ENCODE measurements around the gene PHC3. TPM values are rescaled to one million over a fixed set of nuclear protein-coding genes. Genes with fewer than 3 reads are reported as not detected.

PHC3 gene
- polyA plus RNA-seq, 1 donor (not counting 4 experiments of a cell fraction or from before 2014, with no cell fraction given): 32.2 TPM

DNA sequence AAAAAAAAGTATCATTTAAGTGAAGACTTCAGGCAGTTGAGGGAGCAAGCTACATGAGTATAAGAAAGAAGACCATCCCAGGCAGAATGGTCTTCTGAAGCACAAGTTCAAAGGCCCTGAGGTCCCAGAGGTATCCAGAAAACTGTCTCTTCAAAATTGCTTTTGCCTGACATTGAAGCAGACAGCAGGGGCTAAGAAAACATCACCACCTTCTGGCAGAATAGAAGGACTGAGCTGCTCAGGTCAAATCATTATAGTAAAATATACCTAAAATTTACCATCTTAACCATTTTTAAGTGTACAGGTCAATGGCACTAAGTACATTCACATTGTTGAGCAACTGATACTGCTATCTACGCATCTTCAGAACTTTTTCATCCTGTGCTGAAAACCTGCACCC, 127.3 kb downstream of the PHC3 start:
- no peak overlapping the region for H3K4me2 ChIP-seq (ENCODE audit: control insufficient read depth, extremely low read depth, insufficient read depth, low read depth, low read length)
- no peaks in the 10 kb centered on the region for H3K36me3 ChIP-seq (ENCODE audit: control insufficient read depth in 2 of 2, extremely low read depth in 1 of 2, insufficient read depth in 2 of 2, low read length in 2 of 2)
- H3K79me2 ChIP-seq (ENCODE audit: control insufficient read depth, insufficient read depth, low read length): no peaks in the 10 kb centered on the region
- H3K9me1 ChIP-seq (ENCODE audit: control insufficient read depth, extremely low read depth, insufficient read depth, low read length): no peaks in the 10 kb centered on the region
- H2AFZ ChIP-seq (ENCODE audit: control insufficient read depth, low read length): no peak overlapping the region
- H3K9ac ChIP-seq (ENCODE audit: control insufficient read depth, extremely low read depth, insufficient read depth, low read length): no peak overlapping the region
- H3K27me3 ChIP-seq (ENCODE audit: control insufficient read depth, extremely low read depth, insufficient read depth, low read length): no peaks in the 10 kb centered on the region
- dilution Hi-C loops (cut with MboI; ENCODE audit: extremely low pct_ligation_motif_present, low sequenced_read_pairs): no loop called here
- DNase-seq (ENCODE audit: low read depth, low spot score) (no peak), FAIRE-seq (no peak)
- no peaks in the 10 kb centered on the region for H4K20me1 ChIP-seq (ENCODE audit: control insufficient read depth, extremely low read depth, insufficient read depth, low read length)
- no peaks in the 10 kb centered on the region for H3K4me1 ChIP-seq (ENCODE audit: control insufficient read depth, extremely low read depth, insufficient read depth, low read length)
- H3K4me3 ChIP-seq (ENCODE audit: control insufficient read depth in 2 of 3, extremely low read depth in 1 of 3, insufficient read depth in 2 of 3, low read depth in 1 of 3, low read length in 3 of 3): no peak overlapping the region
- TF ChIP-seq, protein P1, sequence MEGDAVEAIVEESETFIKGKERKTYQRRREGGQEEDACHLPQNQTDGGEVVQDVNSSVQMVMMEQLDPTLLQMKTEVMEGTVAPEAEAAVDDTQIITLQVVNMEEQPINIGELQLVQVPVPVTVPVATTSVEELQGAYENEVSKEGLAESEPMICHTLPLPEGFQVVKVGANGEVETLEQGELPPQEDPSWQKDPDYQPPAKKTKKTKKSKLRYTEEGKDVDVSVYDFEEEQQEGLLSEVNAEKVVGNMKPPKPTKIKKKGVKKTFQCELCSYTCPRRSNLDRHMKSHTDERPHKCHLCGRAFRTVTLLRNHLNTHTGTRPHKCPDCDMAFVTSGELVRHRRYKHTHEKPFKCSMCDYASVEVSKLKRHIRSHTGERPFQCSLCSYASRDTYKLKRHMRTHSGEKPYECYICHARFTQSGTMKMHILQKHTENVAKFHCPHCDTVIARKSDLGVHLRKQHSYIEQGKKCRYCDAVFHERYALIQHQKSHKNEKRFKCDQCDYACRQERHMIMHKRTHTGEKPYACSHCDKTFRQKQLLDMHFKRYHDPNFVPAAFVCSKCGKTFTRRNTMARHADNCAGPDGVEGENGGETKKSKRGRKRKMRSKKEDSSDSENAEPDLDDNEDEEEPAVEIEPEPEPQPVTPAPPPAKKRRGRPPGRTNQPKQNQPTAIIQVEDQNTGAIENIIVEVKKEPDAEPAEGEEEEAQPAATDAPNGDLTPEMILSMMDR (optimal IDR thresholded peaks at IDR 0.05 in 1 of 3, IDR thresholded peaks at IDR 0.05 in 1 of 3, conservative IDR thresholded peaks at IDR 0.05 in 1 of 3; ENCODE audit: extremely low read depth in 1 of 3, insufficient read depth in 2 of 3, low read length in 3 of 3): peak in 1 of 3 experiments; percentile 8
- no peak for TF ChIP-seq EZH2 (IDR thresholded peaks at IDR 0.05; ENCODE audit: low read length)
- H3K27ac ChIP-seq (ENCODE audit: control insufficient read depth, insufficient read depth, low read length): no peak overlapping the region
- no peaks in the 10 kb centered on the region for H3K9me3 ChIP-seq (ENCODE audit: control insufficient read depth, low read depth, low read length)

- DNase-seq (ENCODE audit: low read depth, low spot score) (no peak), FAIRE-seq (no peak)
- dilution Hi-C loops (cut with MboI; ENCODE audit: extremely low pct_ligation_motif_present, low sequenced_read_pairs): no loop called here
- no peak overlapping the region for H2AFZ ChIP-seq (ENCODE audit: control insufficient read depth, low read length)
- H3K9me3 ChIP-seq (ENCODE audit: control insufficient read depth, low read depth, low read length): no peaks in the 10 kb centered on the region
- TF ChIP-seq, protein P1 (optimal IDR thresholded peaks at IDR 0.05 in 1 of 3, IDR thresholded peaks at IDR 0.05 in 1 of 3, conservative IDR thresholded peaks at IDR 0.05 in 1 of 3; ENCODE audit: extremely low read depth in 1 of 3, insufficient read depth in 2 of 3, low read length in 3 of 3): no peak
- no peak for TF ChIP-seq EZH2 (IDR thresholded peaks at IDR 0.05; ENCODE audit: low read length)
- H3K27ac ChIP-seq (ENCODE audit: control insufficient read depth, insufficient read depth, low read length): no peak overlapping the region
- no peaks in the 10 kb centered on the region for H4K20me1 ChIP-seq (ENCODE audit: control insufficient read depth, extremely low read depth, insufficient read depth, low read length)
- no peaks in the 10 kb centered on the region for H3K27me3 ChIP-seq (ENCODE audit: control insufficient read depth, extremely low read depth, insufficient read depth, low read length)
- H3K4me3 ChIP-seq (ENCODE audit: control insufficient read depth in 2 of 3, extremely low read depth in 1 of 3, insufficient read depth in 2 of 3, low read depth in 1 of 3, low read length in 3 of 3): no peak overlapping the region
- no peak overlapping the region for H3K4me2 ChIP-seq (ENCODE audit: control insufficient read depth, extremely low read depth, insufficient read depth, low read depth, low read length)
- no peaks in the 10 kb centered on the region for H3K9me1 ChIP-seq (ENCODE audit: control insufficient read depth, extremely low read depth, insufficient read depth, low read length)
- no peaks in the 10 kb centered on the region for H3K4me1 ChIP-seq (ENCODE audit: control insufficient read depth, extremely low read depth, insufficient read depth, low read length)
- H3K9ac ChIP-seq (ENCODE audit: control insufficient read depth, extremely low read depth, insufficient read depth, low read length): no peak overlapping the region
- H3K36me3 ChIP-seq (ENCODE audit: control insufficient read depth in 2 of 2, extremely low read depth in 1 of 2, insufficient read depth in 2 of 2, low read length in 2 of 2): no peaks in the 10 kb centered on the region
- H3K79me2 ChIP-seq (ENCODE audit: control insufficient read depth, insufficient read depth, low read length): no peaks in the 10 kb centered on the region
Observed at GRCh38 chr3:170052398-170052797, 129.1 kb downstream of the PHC3 start.

Data from keratinocyte (primary cell).